SK-N-MC (cell line): ENCODE results near the gene JPH4.

Source experiments
- EZH2 ChIP-seq: fragments of 200-600 bp; sonication (generic); IDR thresholded peaks from one replicate; pipeline ENCODE4 v1.6.1; 2017; ENCODE audit warnings: antibody characterized with exemption
- POLR2AphosphoS5 ChIP-seq: IDR thresholded peaks from 2 replicates; pipeline ENCODE4 v1.6.1; 2012; ENCODE audit warnings: mild to moderate bottlenecking, low read depth, low read length, borderline replicate concordance

DNA sequence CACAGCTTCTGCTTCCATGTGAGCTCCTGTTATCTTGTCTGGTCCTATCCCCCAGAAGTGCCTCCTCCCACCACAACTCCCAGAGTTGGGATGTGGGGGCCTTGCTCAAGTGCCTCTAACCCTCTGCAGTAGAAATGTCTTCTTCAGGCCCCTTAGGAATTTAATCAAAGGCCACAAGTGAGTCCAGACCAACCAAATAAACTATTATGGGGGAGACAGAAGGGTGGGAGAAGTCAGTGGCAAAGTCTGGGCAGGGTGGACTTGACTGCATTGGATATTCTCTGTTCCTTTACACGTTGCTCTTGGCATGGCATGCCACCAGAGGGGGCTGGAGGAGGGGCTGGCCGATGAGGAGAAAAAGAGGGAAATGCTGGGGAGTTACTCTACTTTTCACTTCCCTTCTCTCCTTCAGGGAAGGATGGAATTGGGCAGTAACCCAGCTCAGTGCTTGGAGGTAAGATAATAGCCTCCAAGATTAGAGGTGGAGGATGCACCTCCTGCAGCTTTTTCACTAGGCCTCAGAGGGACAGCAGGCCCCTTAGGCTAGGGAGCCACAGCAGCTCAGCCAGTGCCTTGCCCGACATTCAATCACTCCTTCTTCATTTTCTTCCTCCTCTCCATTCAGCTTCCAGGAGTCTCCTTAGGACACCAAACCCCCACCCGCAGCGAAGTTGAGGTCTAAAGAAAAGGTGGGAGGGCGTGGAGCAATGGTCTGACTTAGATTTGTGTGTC is 9.8 kb downstream of the JPH4 start:
- TF ChIP-seq POLR2AphosphoS5 (no peak), EZH2 (no peak)
